ENCODE data around the gene YPEL4.

Gene YPEL4

DNA sequence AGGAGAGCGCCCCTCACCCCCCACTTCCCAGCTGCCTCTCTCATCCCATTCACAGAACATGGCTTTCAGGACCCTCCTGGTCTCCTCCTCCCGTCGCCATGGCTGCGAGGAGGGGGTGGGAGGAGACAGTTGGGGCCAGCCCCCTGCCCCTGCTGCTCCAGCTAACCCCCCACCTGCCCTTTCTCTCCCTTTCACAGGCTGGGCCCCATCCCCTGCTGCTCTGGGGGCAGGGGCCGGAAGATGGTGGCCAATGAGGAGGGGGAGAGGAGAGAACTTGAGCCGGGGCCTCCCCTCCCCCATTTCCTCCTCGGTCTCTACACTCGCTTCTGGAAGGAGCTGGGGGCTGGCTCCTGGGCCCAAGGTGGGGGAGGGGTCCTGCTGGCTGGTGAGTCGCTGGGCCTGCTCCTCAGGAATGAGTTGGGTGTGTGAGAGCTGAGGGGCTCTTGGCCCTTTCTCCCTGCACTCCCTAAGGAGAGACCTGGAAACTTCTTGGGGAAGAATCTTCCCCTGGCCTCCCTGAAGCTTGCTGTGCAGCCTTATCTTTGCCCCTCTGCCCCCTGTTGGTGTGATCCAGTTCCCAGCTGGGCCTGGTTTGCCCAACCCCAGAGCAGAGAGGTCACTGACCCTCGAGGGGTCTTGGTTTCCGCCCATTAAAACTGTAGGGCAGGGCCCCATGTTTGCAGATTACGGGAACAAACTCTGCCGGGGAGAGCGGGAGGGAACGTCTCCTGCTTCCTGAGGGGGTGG is 10.2 kb downstream of the YPEL4 start:
- H3K27me3 ChIP-seq (ENCODE audit: insufficient read depth, poor library complexity, severe bottlenecking), result no peaks in the 10 kb centered on the region
- DNase-seq (ENCODE audit: low spot score) (no peak), ATAC-seq (ENCODE audit: low read depth) (0 out of 3 replicates have a peak, but pooled peaks have one; percentile 2)
- H3K36me3 ChIP-seq (ENCODE audit: low read depth), result no peaks in the 10 kb centered on the region; the same call in 1 of the 2 replicates
- peak overlapping the region; percentile 100 for H3K4me3 ChIP-seq (ENCODE audit: severe bottlenecking)
- no peaks in the 10 kb centered on the region for H3K9me3 ChIP-seq (ENCODE audit: severe bottlenecking)
- H3K27ac ChIP-seq (ENCODE audit: poor library complexity, severe bottlenecking), result peak overlapping the region; percentile 83
- TF ChIP-seq, protein P1, sequence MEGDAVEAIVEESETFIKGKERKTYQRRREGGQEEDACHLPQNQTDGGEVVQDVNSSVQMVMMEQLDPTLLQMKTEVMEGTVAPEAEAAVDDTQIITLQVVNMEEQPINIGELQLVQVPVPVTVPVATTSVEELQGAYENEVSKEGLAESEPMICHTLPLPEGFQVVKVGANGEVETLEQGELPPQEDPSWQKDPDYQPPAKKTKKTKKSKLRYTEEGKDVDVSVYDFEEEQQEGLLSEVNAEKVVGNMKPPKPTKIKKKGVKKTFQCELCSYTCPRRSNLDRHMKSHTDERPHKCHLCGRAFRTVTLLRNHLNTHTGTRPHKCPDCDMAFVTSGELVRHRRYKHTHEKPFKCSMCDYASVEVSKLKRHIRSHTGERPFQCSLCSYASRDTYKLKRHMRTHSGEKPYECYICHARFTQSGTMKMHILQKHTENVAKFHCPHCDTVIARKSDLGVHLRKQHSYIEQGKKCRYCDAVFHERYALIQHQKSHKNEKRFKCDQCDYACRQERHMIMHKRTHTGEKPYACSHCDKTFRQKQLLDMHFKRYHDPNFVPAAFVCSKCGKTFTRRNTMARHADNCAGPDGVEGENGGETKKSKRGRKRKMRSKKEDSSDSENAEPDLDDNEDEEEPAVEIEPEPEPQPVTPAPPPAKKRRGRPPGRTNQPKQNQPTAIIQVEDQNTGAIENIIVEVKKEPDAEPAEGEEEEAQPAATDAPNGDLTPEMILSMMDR (IDR thresholded peaks at IDR 0.05; ENCODE audit: poor library complexity, severe bottlenecking), result no peak
- H3K4me1 ChIP-seq (ENCODE audit: insufficient read depth, poor library complexity, severe bottlenecking), result peaks cover 7% of the 10 kb centered on the region

- H3K9me3 ChIP-seq (ENCODE audit: severe bottlenecking), result no peaks in the 10 kb centered on the region
- peak overlapping the region; percentile 100 for H3K4me3 ChIP-seq (ENCODE audit: severe bottlenecking)
- H3K36me3 ChIP-seq (ENCODE audit: low read depth), result no peaks in the 10 kb centered on the region; the same call in 1 of the 2 replicates
- TF ChIP-seq, protein P1 (IDR thresholded peaks at IDR 0.05; ENCODE audit: poor library complexity, severe bottlenecking), result no peak
- no peak for DNase-seq (ENCODE audit: low spot score)
- ATAC-seq (ENCODE audit: low read depth), result no peak
- H3K27ac ChIP-seq (ENCODE audit: poor library complexity, severe bottlenecking), result peak overlapping the region; percentile 83
- H3K4me1 ChIP-seq (ENCODE audit: insufficient read depth, poor library complexity, severe bottlenecking), result peaks cover 7% of the 10 kb centered on the region
- no peaks in the 10 kb centered on the region for H3K27me3 ChIP-seq (ENCODE audit: insufficient read depth, poor library complexity, severe bottlenecking)
Observed at GRCh38 chr11:57638811-57639320, 10.8 kb downstream of the YPEL4 start.

DNA sequence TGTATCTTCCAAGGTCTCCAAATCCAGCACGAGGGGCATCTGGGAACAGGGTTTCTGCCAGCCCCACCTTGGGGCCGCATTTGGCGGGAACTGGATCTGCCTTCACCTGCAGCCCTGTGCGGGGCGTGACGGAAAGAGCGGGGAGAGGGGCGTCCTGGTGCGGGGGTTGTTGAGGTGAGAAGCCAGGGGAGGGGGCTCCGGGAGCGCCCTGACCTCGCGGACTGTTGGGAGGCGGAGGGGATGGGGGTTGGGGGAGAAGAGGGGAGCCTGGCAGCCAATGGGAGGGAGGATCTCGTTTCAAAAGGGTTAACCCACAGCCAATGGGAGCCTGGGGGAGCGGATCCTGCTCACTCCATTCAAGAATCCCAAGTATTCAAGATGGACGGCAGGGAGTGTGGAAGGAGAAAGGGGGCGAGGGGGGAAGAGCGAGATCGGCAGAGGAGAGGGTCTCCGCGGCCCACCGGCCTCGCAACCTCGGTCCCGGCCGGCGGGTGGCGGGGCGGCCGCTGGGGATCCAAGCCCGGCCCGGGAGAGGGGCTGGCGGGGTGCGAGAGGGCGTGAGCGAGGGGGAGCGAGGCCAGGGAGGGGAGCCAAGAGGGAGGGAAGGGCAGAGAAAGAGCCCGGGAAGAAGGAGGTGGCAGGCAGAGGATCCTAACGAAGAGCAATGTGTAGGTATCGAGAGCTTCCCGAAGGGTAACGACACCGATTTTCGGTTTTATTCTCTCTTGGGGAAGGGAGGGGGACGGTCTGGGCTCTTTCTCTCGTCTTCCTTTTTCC is 11.5 kb downstream of the YPEL4 start:
- Histone ChIP-seq H3K27me3 (ENCODE audit: insufficient read depth, poor library complexity, severe bottlenecking) (no peaks in the 10 kb centered on the region), H3K36me3 (ENCODE audit: low read depth) (no peaks in the 10 kb centered on the region; the same call in 1 of the 2 replicates), H3K9me3 (ENCODE audit: severe bottlenecking) (no peaks in the 10 kb centered on the region), H3K4me3 (ENCODE audit: severe bottlenecking) (peak overlapping the region; percentile 100), H3K27ac (ENCODE audit: poor library complexity, severe bottlenecking) (peak overlapping the region; percentile 83), H3K4me1 (ENCODE audit: insufficient read depth, poor library complexity, severe bottlenecking) (peaks cover 7% of the 10 kb centered on the region)
- peak; percentile 89 for DNase-seq (ENCODE audit: low spot score)
- peak; percentile 93 for ATAC-seq (ENCODE audit: low read depth)
- TF ChIP-seq, protein P1 (IDR thresholded peaks at IDR 0.05; ENCODE audit: poor library complexity, severe bottlenecking), result no peak

GRCh38 chr11:57637626-57638004 is 12.1 kb downstream of the YPEL4 start:
- peak overlapping the region; percentile 83 for H3K27ac ChIP-seq (ENCODE audit: poor library complexity, severe bottlenecking)
- DNase-seq (ENCODE audit: low spot score) (no peak), ATAC-seq (ENCODE audit: low read depth) (peak; percentile 53)
- H3K4me1 ChIP-seq (ENCODE audit: insufficient read depth, poor library complexity, severe bottlenecking), result peaks cover 7% of the 10 kb centered on the region
- peak overlapping the region; percentile 100 for H3K4me3 ChIP-seq (ENCODE audit: severe bottlenecking)
- TF ChIP-seq, protein P1 (IDR thresholded peaks at IDR 0.05; ENCODE audit: poor library complexity, severe bottlenecking), result no peak
- no peaks in the 10 kb centered on the region; the same call in 1 of the 2 replicates for H3K36me3 ChIP-seq (ENCODE audit: low read depth)
- H3K9me3 ChIP-seq (ENCODE audit: severe bottlenecking), result no peaks in the 10 kb centered on the region
- no peaks in the 10 kb centered on the region for H3K27me3 ChIP-seq (ENCODE audit: insufficient read depth, poor library complexity, severe bottlenecking)

Data from RWPE2 (cell line).